HT-29 (cell line): ENCODE results near the gene AFF3. TPM values are rescaled to one million over a fixed set of nuclear protein-coding genes. Genes with fewer than 3 reads are reported as not detected.

Experiments
- DNase-seq: peaks from one replicate; pipeline ENCODE4 v3.0.0-alpha.2; 2015; ENCODE audit warnings: low spot score
- total RNA-seq: library from RNA; depleted of rRNA; stranded (reverse); fragments of >200 nt; shearing (Covaris generic); gene quantifications from 2 replicates; pipeline ENCODE4 v1.2.3, GENCODE V29; 2014

Gene AFF3
- total RNA-seq, 1 experiment from 2014 or later, result not detected

DNA sequence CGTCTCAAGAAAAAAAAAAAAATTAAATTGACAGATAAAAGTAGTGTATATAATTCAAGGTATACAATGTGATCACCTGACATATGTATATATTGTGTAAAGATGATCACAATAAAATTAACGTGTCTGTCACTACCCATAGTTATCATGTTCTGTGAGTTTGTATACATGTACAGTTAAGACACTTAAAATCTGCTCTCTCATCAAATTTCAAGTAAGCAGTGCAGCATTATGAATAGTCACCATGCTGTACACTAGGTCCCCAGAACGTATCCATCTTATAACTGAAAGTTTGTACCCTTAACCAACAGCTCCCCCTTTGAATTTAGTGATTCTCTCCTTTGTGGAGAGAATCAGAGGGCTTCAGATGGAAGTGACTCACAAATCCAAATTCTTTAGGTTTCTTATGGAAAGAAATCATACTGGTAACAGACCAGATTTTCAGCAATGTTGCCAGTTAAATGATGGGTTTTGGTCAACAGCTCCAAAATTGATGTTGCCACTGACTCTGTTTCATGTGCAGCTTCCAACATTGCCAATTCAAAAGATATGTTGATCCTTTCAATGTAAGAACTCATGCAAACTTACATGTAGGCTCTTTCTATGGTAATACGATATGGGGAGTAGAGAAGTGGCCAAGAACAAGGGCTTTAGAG, 281.5 kb downstream of the AFF3 start:
- no peak for DNase-seq

DNA sequence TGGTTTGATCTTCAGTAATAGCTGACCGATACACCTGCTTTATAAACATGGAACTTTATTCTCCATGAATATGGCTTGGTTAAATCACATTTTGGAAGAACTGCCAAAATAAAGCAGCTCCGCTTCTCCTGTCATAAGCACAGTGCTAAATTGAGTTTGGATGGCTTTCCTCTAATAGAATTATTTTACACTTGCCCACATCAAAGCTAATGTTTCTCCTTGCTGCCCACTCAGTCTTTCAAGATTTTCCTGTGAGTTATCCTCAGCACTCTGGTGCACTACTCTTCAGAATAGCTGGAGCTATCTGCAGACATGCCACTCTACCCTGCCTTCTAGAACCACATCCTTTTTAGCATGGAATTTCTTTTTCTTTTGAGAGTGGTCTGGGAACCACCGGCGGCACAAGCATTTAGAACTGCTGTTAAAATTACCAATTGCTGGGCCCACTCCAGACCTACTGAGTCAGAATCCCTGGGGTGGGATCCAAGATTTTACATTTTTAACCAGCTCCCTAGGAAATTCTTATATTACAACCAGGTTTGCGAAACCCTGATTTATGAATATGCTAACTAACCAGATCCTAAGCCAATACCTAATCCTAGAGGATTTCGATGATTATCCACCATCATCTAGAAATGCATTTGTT, 283.3 kb downstream of the AFF3 start:
- DNase-seq, result no peak

DNA sequence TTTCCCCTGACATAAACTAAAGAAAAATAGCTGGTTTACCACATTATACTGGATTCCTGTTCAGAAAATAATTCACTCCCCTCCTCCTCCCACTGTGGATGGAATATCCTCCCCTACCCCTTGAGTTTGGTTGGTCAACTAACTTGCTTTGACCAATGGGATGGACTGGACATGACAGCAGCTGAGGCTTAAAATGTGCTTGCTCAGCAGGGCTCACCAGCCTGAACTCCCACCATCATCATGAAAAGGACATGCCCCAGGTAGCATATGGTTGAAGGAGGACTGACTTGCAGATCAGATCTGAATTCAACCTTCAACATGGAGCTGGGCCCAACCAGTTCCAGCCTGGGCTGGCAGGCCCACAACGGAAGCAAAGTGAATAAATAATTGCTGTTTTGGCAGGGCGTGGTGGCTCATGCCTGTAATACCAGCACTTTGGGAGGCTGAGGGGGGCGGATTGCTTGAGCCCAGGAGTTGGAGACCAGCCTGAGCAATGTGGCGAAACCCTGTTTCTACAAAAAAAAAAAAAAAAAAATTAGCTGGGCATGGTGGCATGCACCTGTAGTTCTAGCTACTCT, 284.4 kb downstream of the AFF3 start:
- no peak for DNase-seq

DNA sequence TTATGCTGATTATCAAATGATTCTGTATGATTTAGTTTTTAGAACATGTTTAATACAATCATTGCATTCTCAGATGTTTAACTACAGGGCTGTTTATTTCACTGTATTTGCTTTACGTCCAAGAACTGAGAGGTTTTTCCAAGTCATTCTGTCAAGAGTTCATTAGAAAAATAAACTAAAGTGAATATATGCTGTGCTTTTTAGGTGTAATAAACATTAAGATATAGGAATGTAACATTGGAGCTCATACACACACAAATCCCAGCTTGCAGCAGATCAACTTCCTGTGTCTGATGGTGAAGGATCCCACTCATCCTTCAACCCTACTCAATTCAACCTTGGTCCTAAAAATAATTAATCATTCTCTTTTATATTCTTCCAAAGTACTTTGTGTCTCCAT, 285.0 kb downstream of the AFF3 start:
- DNase-seq, result no peak

DNA sequence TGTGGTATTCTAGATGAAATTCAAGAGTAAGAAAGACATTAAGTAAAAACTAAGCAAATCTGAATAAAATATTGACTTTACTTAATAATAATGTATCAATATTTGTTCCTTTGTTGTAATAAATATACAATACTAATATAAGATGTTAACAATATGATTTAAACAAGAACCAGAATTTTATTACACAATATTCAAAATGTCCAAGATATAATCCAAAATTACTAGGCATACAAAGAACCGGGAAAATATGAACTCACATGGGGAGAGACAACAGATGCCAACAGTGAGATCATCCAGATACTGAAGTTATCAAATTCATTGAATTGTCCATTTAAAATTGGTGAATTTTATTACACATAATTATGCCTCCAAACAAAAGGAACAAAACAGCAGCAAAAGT, 286.3 kb downstream of the AFF3 start:
- DNase-seq, result no peak

DNA sequence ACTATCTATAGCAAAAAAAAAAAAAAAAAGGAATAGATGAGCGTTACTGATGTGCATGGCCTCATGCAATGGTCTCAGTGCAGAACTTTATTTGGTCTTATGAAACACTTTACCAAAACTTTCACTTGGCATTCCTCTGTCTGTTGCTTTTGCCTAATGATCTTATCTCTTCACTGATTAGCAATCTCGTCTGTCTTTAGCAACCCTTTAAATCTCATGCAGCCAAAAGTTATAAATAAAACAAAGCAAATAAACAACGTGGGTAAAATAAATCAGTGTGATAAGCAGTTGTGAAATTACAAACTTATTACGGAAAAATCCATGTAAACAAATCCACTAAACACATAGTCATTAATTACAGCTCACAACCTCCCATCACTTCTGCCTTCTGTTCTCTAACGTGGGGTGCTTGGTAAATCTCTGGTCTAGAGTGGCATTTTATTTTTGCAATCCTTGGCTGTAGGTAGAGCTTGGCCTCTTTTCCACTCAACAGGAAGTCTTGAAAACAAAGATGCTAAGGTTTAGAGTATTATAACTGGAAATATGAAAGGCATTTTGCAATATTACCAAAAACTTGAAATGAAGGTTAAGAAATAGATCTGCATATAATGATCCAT, 288.0 kb downstream of the AFF3 start:
- no peak for DNase-seq

DNA sequence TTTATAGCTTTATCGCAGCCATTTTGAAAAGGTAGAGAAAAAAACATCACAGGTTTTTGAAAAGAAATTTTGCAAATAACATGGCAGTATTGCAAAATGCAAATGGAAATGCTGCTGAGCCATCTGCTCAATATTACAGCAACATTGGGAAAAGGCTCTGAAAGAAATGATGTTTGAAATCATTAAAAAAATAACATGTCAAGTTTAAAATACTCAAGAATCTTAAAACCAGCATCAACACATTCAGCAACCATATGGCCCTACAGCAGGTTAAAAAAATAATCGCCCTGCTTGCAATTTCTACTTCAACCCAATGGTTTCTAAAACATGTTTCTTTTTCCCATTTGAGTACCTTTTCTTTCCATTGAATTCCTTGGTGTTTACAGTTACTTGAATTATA, 289.4 kb downstream of the AFF3 start:
- DNase-seq, result no peak

DNA sequence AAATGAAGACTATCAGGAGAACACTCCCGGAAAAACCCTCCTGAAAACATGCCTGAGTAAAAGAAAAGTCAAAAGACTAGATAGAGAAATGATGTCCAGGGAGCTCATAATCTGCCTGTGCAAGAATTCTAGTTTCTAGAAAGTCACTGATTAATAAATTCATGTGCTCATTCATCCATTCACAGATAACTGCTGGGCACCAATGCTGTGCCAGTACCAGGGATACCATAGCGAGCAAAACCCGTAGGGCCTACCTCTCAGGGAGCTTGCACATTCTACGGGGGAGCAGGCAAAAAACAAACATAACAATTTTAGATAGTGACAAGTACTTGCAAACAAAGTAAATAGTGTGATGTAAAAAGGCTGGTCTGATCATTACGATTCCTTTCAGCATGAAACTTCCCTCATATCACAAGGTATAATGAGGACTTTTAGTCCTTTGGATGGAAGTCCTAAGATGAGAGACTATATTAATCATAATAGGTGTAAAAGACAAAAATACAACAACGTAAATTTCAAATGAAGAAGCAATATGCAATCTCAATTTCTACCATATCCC, 289.9 kb downstream of the AFF3 start:
- DNase-seq, result no peak

DNA sequence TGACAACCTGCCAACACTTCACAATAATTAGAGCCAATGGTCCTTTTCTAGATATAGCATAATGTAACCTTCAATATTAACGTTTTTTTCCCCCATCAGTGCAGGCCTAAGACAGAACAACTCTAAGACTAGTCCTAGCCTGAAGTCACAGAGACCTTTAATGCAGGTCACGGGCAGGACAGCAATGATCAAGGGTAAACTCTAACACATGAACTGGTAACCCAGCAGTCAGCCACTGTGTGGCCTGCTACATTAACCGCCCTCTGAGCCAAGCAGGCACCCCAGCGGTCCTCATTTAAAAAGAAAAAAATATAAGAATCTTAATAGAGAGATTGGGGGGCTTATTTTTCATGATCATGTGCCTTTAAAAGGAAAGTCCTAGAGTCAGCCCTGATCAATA, 290.6 kb downstream of the AFF3 start:
- no peak for DNase-seq

DNA sequence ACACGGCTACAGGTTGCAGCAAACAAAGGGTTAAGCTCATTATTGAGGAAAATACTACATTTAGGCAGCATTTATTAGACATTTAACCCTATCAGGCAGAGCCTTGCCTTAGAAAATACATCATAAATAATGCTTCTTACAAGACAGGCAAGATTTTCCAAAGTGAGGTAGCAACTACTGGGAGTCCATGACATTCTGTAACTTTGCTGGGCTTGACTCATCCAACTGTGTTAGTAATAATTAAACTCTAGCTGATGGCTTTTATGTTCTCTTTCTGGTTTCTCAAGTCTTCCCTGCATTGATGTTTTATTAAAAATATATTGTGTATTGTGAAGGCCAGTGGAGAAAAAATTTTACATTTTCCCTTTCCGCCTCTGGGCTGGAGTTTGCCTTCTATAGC, 291.3 kb downstream of the AFF3 start:
- no peak for DNase-seq

DNA sequence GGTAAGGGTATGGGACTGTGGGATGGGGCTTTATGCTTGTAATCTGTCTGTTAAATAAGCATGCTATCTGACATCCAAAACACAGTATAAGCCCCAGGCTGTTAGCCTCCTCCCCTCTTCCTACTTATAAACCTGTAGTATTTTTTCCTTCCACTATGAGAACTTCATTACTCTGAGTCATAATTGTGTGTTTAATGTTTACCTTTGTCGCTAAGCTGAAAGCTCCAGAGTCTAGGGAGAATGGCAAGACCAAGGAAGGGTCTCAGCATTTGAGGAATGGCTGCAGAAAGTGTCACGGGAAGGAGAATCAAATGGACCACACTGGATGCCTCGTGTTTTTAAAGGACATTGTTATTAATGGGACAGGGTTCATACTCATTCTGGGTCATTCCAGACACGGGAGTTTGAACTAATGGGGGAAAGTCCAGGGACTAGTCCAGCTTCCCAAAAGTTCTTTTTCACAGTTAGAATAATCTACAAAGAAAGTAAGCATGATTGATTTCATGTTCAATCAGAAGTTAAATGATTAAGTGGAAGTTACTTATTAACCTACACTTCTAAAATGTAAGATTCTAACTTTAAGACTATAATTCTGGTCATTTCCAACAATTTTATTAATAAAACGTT, 292.2 kb downstream of the AFF3 start:
- DNase-seq, result peak; percentile 1

DNA sequence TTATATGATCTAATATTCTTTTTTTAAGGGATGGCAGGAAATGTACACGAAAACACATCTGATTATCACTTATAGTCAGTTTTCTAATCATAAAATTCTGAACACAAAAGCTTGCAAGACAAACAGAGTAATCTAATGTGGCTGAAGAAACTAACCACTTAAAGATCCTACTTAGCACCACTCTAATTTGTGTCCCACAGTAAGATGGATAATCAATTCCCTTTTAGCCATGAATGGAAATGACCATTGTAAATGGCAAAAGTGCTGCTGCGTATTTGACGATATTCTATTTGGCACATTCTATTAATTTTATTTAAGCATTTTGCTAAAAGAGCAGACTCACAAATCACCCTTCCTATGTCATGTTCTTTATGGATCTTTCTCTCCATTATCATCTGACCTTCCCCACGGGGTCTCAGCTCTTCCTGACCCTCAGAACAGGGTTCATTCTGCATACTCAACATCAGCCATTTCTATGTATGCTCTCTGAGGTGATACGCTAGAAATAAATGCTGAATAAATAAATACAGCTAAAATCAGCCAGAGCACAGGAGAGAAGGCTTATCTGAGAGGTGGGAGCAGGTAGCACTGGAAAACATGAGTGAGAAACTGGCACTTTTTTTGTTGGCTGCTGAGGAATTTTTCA, 295.8 kb downstream of the AFF3 start:
- no peak for DNase-seq

DNA sequence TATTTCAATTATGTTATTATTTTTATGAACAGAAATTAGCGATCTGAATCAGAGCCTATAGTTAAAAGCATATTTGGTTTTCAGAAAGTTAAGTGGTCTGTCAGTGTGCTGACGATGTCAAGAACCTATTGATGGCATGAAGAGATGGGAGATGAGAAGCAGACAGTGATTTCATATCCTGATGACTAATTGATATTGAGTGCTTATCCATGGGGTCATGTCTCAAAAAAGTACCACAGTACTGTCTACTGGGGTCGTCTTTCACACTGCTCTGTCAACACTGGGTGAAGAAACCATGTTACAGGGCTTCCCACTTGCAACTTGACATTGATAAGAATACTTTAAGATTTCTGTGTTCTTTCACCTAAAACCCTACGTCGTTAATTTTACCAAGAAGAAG, 297.1 kb downstream of the AFF3 start:
- no peak for DNase-seq

DNA sequence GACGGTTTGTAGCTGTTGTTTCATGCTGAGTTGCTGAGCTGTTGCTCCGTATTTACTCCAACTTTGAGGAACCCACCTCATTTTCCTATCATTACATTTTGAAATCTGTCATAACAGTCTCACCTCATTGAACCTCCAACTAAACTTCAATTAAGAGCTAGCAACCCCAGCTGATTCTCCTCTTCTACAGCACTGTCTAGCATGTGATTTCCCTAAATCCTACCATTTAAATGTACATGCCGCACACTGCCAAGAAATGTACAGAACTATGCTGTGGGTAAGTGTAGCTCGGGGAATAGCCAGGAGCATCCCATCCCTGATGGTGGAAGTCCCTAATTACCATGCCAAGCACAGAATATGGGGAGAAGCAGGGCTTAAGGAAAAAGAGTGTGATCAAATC, 299.9 kb downstream of the AFF3 start:
- no peak for DNase-seq

DNA sequence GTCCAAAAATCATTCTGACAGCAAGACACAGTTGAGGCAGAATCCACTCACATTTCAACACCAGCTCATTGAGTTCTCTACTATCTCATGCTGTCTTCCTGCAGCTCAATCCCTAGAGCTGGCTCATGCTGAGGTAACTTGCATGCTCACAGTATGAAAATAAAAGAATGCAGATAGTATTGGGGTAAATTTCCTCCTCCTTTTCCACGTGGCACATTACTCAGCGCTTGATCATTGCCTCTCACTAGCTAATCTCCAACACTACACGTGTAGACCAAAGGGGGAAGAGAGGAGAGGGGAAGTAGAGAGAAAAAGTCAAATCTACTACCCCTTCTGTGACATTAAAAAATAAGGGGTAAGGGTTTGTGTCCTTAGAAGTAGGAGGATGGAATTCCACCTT, 300.6 kb downstream of the AFF3 start:
- DNase-seq, result no peak

DNA sequence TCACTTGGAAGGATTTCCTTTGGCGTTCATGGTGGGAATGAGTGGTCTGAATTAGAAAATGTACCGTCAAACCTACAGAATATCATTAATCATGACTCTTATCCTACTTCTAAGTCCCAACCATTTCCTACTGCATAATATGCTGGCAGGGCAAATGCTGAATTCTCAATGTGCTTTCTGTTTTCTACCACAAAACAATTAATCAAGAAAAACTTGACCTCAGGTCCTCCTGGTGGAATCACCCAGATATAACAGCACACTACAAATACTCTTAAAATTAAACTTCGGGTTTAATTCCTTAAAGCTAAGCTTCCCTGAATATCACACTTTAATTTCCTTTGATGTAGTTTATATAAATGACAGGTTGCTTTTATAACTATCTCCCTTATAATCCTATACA, 301.6 kb downstream of the AFF3 start:
- DNase-seq, result no peak

DNA sequence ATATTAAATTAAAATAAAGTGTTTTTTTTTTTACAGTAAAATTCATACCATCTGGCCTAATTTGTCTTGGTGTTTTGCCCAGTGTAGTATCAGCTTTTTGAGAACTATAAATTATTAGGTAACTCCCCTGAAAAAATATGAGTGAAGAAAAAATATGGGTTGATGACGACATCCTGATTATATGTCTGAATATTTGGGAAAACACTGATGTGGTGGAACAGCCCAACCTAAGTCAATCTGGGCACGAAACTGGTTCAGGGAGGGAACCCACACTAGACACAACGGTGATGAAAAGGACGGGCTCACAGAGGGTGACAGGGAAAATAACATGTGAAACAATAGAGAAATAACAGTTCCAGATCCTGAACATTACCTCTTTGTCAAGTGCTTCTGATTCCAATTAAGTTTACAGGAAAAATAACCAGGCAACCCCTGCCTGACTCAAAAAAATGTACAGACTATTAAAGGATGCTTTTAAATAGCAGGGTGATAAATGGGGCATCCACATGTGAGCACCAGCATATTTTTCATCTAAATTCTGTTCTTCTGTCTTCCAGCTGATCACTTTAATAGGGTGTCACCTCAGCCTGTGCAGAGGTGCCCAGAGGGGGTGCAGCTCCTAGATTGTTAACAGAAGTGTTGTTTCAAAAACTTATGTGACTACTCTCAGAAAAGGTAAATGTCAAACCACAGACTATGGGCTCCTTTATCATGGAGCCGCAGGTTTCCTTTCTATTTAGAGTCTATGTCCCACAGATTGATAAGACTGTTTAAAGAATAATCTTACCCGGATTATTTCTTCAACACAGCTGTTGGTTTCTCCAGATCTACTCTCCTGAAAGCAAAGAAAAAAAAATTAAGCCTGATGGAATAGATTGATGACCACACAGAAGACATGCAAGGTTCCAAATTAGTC, 305.4 kb downstream of the AFF3 start:
- no peak for DNase-seq

DNA sequence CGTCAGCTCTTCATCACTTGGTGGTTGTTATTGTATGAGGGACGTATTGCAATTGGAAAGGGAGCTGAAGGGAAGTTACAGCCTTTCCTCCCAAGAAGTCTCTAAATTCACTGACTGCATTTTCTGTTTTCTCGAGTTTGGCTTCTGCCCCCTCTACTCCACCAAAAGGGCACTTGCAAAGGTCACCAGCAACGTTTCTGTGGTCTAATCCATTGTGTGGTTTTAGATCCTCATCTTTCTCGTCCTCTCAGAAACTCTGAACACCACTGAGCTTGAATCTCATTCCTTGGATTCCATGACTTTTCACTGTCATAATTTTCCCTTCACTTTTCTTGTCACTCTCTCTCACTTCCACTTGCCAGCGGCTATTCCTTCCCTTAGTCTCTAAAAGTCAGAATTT, 308.0 kb downstream of the AFF3 start:
- no peak for DNase-seq

DNA sequence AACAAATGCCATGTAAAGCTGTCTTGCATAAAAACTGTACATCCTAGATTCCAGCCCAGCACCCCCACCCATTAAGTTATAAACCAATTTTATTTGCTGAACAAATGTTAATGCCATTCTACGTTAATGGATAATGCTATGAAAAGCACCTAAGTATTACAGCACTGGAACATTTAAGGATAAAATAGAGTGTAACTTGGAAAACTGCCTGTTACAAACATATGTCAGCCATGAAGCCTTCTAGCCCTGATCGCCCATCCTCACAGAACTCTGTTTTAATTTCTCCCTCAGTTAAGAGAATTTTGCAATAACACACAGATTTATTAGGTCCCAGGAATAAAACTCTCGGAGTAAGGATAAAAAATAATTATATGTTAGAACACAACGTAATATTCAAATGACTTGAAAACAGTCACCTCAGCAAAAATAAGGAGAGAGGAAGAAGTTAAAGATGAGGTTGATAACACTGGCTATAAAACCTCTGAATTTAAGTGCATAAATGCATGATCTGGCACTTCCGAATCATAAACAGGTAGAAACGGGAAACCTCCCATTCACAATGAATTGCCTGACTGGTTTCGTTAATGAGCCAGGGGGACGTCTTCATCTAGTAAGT, 308.7 kb downstream of the AFF3 start:
- no peak for DNase-seq

DNA sequence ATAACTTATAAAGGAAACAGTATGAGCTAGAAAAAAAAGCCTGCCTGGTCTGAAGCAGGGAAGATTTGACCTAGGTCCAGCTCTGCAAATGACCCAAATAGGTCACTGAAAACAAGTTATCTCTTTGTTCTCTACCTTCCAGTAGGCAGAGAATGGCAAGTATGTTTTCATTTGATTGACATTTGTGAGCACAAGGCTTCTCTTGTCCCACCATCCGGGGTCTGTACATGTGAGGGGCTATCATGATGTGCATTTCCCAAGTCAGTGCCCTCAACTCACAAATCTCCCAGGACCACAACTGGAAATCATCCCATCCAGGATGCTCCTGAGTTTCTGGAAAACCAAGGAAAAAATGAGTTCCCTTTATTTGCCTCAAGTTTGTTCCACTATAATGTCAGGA, 309.5 kb downstream of the AFF3 start:
- DNase-seq, result no peak
